Measurements from ENCODE around the gene GRWD1. TPM values are rescaled to one million over a fixed set of nuclear protein-coding genes. Genes with fewer than 3 reads are reported as not detected.
A peak's percentile ranks its signal among the peaks of the same experiment; 100 is the strongest.
"Not testable (repeated sequence)": the region's sequence is repeated elsewhere in the genome, so short reads cannot be mapped to it uniquely, and the experiment has no call there.

GRWD1 gene
- total RNA-seq, 1 donor from 2014 or later = 10.6 TPM

- no peaks in the 10 kb centered on the region for H3K9me3 Mint-ChIP-seq
- no peak for DNase-seq (ENCODE audit: low spot score)
These were observed 39.3 kb downstream of the GRWD1 start for GRCh38 chr19:48484931-48485612.

GRCh38 chr19:48486706-48487105 lies 40.9 kb downstream of the GRWD1 start:
- Histone ChIP-seq H4K20me1 (ENCODE audit: low read depth) (peaks cover 16% of the 10 kb centered on the region), H3F3A (ENCODE audit: low read depth) (peaks cover 44% of the 10 kb centered on the region), H3K27me3 (peaks cover 11% of the 10 kb centered on the region)
- H3K9me3 Mint-ChIP-seq; H3K4me2 ChIP-seq; H3K4me3 ChIP-seq; H3K27ac ChIP-seq; H3K79me2 ChIP-seq (ENCODE audit: low read depth); H3K9ac ChIP-seq; H3K4me1 ChIP-seq; H3K9me3 ChIP-seq (ENCODE audit: low read depth); H3K36me3 ChIP-seq; DNase-seq (ENCODE audit: low spot score); H2AFZ ChIP-seq (replicated peaks): not testable (repeated sequence)
- Mint-ChIP-seq H3K27ac (peak overlapping the region; percentile 79), H3K36me3 (peaks cover 15% of the 10 kb centered on the region), H3K27me3 (ENCODE audit: insufficient read depth, low read depth) (peaks cover 19% of the 10 kb centered on the region), H3K4me3 (peak overlapping the region; percentile 48), H3K4me1 (peaks cover 42% of the 10 kb centered on the region)

More at GRCh38 chr19:48484931-48485612, 39.3 kb downstream of the GRWD1 start:
- peaks cover 31% of the 10 kb centered on the region for H3K4me1 Mint-ChIP-seq
- no peak overlapping the region for H3K9ac ChIP-seq
- peaks cover 16% of the 10 kb centered on the region for H3K36me3 Mint-ChIP-seq
- peaks cover 42% of the 10 kb centered on the region for H3F3A ChIP-seq (ENCODE audit: low read depth)
- no peak overlapping the region for H3K4me2 ChIP-seq
- H3K4me3 ChIP-seq = no peak overlapping the region
- peaks cover 7% of the 10 kb centered on the region for H4K20me1 ChIP-seq (ENCODE audit: low read depth)
- H3K27ac Mint-ChIP-seq = peak overlapping the region; percentile 33
- no peaks in the 10 kb centered on the region for H3K36me3 ChIP-seq
- H3K27me3 ChIP-seq = peaks cover 3% of the 10 kb centered on the region
- no peak overlapping the region for H3K4me3 Mint-ChIP-seq
- H3K27me3 Mint-ChIP-seq (ENCODE audit: insufficient read depth, low read depth) = peaks cover 15% of the 10 kb centered on the region
- no peak overlapping the region for H3K27ac ChIP-seq
- no peaks in the 10 kb centered on the region for H3K79me2 ChIP-seq (ENCODE audit: low read depth)
- no peaks in the 10 kb centered on the region for H3K4me1 ChIP-seq
- H2AFZ ChIP-seq (replicated peaks) = no peak overlapping the region
- TF ChIP-seq EZH2 (IDR thresholded peaks at IDR 0.05) = no peak
- TF ChIP-seq EZH2phosphoT487 (IDR thresholded peaks at IDR 0.05) = no peak
- TF ChIP-seq, protein P1, sequence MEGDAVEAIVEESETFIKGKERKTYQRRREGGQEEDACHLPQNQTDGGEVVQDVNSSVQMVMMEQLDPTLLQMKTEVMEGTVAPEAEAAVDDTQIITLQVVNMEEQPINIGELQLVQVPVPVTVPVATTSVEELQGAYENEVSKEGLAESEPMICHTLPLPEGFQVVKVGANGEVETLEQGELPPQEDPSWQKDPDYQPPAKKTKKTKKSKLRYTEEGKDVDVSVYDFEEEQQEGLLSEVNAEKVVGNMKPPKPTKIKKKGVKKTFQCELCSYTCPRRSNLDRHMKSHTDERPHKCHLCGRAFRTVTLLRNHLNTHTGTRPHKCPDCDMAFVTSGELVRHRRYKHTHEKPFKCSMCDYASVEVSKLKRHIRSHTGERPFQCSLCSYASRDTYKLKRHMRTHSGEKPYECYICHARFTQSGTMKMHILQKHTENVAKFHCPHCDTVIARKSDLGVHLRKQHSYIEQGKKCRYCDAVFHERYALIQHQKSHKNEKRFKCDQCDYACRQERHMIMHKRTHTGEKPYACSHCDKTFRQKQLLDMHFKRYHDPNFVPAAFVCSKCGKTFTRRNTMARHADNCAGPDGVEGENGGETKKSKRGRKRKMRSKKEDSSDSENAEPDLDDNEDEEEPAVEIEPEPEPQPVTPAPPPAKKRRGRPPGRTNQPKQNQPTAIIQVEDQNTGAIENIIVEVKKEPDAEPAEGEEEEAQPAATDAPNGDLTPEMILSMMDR (IDR thresholded peaks at IDR 0.05) = no peak
- H3K9me3 ChIP-seq (ENCODE audit: low read depth) = no peaks in the 10 kb centered on the region

- peaks cover 10% of the 10 kb centered on the region for H3K36me3 Mint-ChIP-seq
- H3K27ac ChIP-seq = no peak overlapping the region
- no peaks in the 10 kb centered on the region for H3K9me3 ChIP-seq (ENCODE audit: low read depth)
- H3K4me1 ChIP-seq = peaks cover 10% of the 10 kb centered on the region
- no peaks in the 10 kb centered on the region for H3K36me3 ChIP-seq
- TF ChIP-seq EZH2 (IDR thresholded peaks at IDR 0.05) (no peak), EZH2phosphoT487 (IDR thresholded peaks at IDR 0.05) (no peak)
- TF ChIP-seq, protein P1 (IDR thresholded peaks at IDR 0.05) = no peak
- no peak overlapping the region for H3K4me3 ChIP-seq
- H3K9me3 Mint-ChIP-seq = no peaks in the 10 kb centered on the region
- H3K4me3 Mint-ChIP-seq = no peak overlapping the region
- no peak for DNase-seq (ENCODE audit: low spot score)
- no peak overlapping the region for H2AFZ ChIP-seq (replicated peaks)
- peaks cover 41% of the 10 kb centered on the region for H3K4me1 Mint-ChIP-seq
- no peaks in the 10 kb centered on the region for H3K79me2 ChIP-seq (ENCODE audit: low read depth)
- peaks cover 11% of the 10 kb centered on the region for H3K27me3 ChIP-seq
- H3F3A ChIP-seq (ENCODE audit: low read depth) = peaks cover 44% of the 10 kb centered on the region
- H4K20me1 ChIP-seq (ENCODE audit: low read depth) = peaks cover 24% of the 10 kb centered on the region
- H3K4me2 ChIP-seq = no peak overlapping the region
- H3K27ac Mint-ChIP-seq = peak overlapping the region; percentile 79
- H3K27me3 Mint-ChIP-seq (ENCODE audit: insufficient read depth, low read depth) = peaks cover 19% of the 10 kb centered on the region
- no peak overlapping the region for H3K9ac ChIP-seq
These were observed 41.8 kb downstream of the GRWD1 start for GRCh38 chr19:48487544-48487943.

- no peak for DNase-seq (ENCODE audit: low spot score)
- peaks cover 11% of the 10 kb centered on the region for H3K27me3 ChIP-seq
- peaks cover 45% of the 10 kb centered on the region for H3F3A ChIP-seq (ENCODE audit: low read depth)
- H4K20me1 ChIP-seq (ENCODE audit: low read depth) = peaks cover 24% of the 10 kb centered on the region
- no peak overlapping the region for H3K4me2 ChIP-seq
- H3K36me3 ChIP-seq = no peaks in the 10 kb centered on the region
- Mint-ChIP-seq H3K36me3 (peaks cover 10% of the 10 kb centered on the region), H3K27ac (no peak overlapping the region), H3K4me3 (no peak overlapping the region), H3K27me3 (ENCODE audit: insufficient read depth, low read depth) (peaks cover 21% of the 10 kb centered on the region), H3K9me3 (no peaks in the 10 kb centered on the region), H3K4me1 (peaks cover 43% of the 10 kb centered on the region)
- H3K9ac ChIP-seq = no peak overlapping the region
- TF ChIP-seq, protein P1 (IDR thresholded peaks at IDR 0.05) = no peak
- no peak for TF ChIP-seq EZH2 (IDR thresholded peaks at IDR 0.05)
- no peak for TF ChIP-seq EZH2phosphoT487 (IDR thresholded peaks at IDR 0.05)
- no peaks in the 10 kb centered on the region for H3K79me2 ChIP-seq (ENCODE audit: low read depth)
- H2AFZ ChIP-seq (replicated peaks) = no peak overlapping the region
- no peak overlapping the region for H3K4me3 ChIP-seq
- H3K9me3 ChIP-seq (ENCODE audit: low read depth) = no peaks in the 10 kb centered on the region
- H3K4me1 ChIP-seq = peaks cover 10% of the 10 kb centered on the region
- no peak overlapping the region for H3K27ac ChIP-seq
These were observed 42.2 kb downstream of the GRWD1 start for GRCh38 chr19:48487948-48488347.

DNA sequence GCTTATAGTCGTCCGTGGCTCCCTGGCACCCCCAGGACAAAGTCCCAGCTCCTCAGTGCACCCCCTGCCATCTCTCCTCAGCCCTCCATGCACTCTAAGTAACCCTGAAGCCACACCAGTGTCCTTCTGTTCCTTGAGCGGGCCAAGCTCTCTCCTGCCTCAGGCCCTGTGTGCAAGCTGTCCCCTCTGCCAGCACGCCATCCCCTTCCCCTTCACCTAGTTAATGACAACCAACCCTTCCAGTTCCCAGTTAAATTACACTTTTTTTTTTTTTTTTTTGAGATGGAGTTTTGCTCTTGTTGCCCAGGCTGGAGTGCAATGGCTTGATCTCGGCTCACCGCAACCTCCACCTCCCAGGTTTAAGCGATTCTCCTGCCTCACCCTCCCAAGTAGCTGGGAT lies 42.7 kb downstream of the GRWD1 start:
- not testable (repeated sequence) for H3K4me2 ChIP-seq; H3K36me3 Mint-ChIP-seq; H3K4me3 Mint-ChIP-seq; DNase-seq (ENCODE audit: low spot score); H2AFZ ChIP-seq (replicated peaks); H3K9me3 ChIP-seq (ENCODE audit: low read depth); H3K27ac ChIP-seq; H3K36me3 ChIP-seq; H3K9ac ChIP-seq; H3K27ac Mint-ChIP-seq; H3K4me3 ChIP-seq; H3K79me2 ChIP-seq (ENCODE audit: low read depth); H3K4me1 ChIP-seq; H3K9me3 Mint-ChIP-seq
- Mint-ChIP-seq H3K27me3 (ENCODE audit: insufficient read depth, low read depth) (peaks cover 21% of the 10 kb centered on the region), H3K4me1 (peaks cover 42% of the 10 kb centered on the region)
- Histone ChIP-seq H4K20me1 (ENCODE audit: low read depth) (peaks cover 24% of the 10 kb centered on the region), H3K27me3 (peaks cover 12% of the 10 kb centered on the region), H3F3A (ENCODE audit: low read depth) (peaks cover 45% of the 10 kb centered on the region)
